Measurements from ENCODE around the gene NAA80.
"Not testable (repeated sequence)": the region's sequence is repeated elsewhere in the genome, so short reads cannot be mapped to it uniquely, and the experiment has no call there.

NAA80 gene

GRCh38 chr3:50312041-50312440 lies 12.8 kb upstream of the NAA80 start:
- not testable (repeated sequence) for FAIRE-seq

- FAIRE-seq, result no peak
Measured at GRCh38 chr3:50304601-50305000, 5.4 kb upstream of the NAA80 start.

GRCh38 chr3:50303013-50303815 lies 4.0 kb upstream of the NAA80 start, which contains the start of gene HYAL1:
Gene HYAL1 (minus strand): TSS chr3:50303574. CDS start chr3:50302956, 618 bp downstream.
- FAIRE-seq, result no peak

GRCh38 chr3:50302095-50303012 lies 3.1 kb upstream of the NAA80 start:
- no peak for FAIRE-seq

GRCh38 chr3:50300681-50301254 lies 1.6 kb upstream of the NAA80 start:
- FAIRE-seq, result no peak

GRCh38 chr3:50299929-50300680 lies 900 bp upstream of the NAA80 start:
- FAIRE-seq, result no peak

GRCh38 chr3:50299638-50299928 lies 378 bp upstream of the NAA80 start:
- FAIRE-seq, result no peak

GRCh38 chr3:50297896-50298725 lies 1.1 kb downstream of the NAA80 start:
- FAIRE-seq, result no peak

- FAIRE-seq, result no peak
Measured at GRCh38 chr3:50297384-50297775, 1.8 kb downstream of the NAA80 start.

GRCh38 chr3:50296721-50297383 lies 2.4 kb downstream of the NAA80 start:
- FAIRE-seq, result no peak

- no peak for FAIRE-seq
Measured at GRCh38 chr3:50295553-50296431, 3.4 kb downstream of the NAA80 start.

GRCh38 chr3:50294492-50295403 lies 4.5 kb downstream of the NAA80 start:
- FAIRE-seq, result no peak

- no peak for FAIRE-seq
Measured at GRCh38 chr3:50294089-50294488, 5.1 kb downstream of the NAA80 start.

- no peak for FAIRE-seq
Measured at GRCh38 chr3:50293079-50293801, 6.0 kb downstream of the NAA80 start.

- peak; percentile 97 for FAIRE-seq
Measured at GRCh38 chr3:50292159-50293078, 6.8 kb downstream of the NAA80 start, which contains the start of gene IFRD2. Gene IFRD2 (minus strand): TSS chr3:50292429. CDS start chr3:50292274, 155 bp downstream.

- no peak for FAIRE-seq
Measured at GRCh38 chr3:50290161-50290641, 9.0 kb downstream of the NAA80 start.

- FAIRE-seq, result no peak
Measured at GRCh38 chr3:50289130-50289529, 10.1 kb downstream of the NAA80 start.

All from A204.1 (cell line).